ENCODE data around the gene GPC1.

GRCh38 chr2:240472078-240472790, 36.8 kb downstream of the GPC1 start:
- TF ChIP-seq CTCF (IDR thresholded peaks at IDR 0.05) (no peak), EZH2phosphoT487 (IDR thresholded peaks at IDR 0.05) (no peak)

All from neural progenitor cell (in vitro differentiated cells).